SK-N-SH (cell line): Measurements from ENCODE around the gene LPP.

ENCODE experiments used
- ELF1 ChIP-seq: IDR thresholded peaks from 2 replicates; pipeline ENCODE4 v1.4.0; 2012
- JUND ChIP-seq: IDR thresholded peaks from 2 replicates; pipeline ENCODE4 v1.4.0; 2012
- MAX ChIP-seq: IDR thresholded peaks from 2 replicates; pipeline ENCODE4 v1.4.0; 2012; ENCODE audit warnings: low read depth
- RFX5 ChIP-seq: IDR thresholded peaks from 2 replicates; pipeline ENCODE4 v1.6.1; 2012; ENCODE audit warnings: mild to moderate bottlenecking, improper control_type of control experiment, low read length
- SIN3A ChIP-seq: IDR thresholded peaks from 2 replicates; pipeline ENCODE4 v1.6.1; 2012; ENCODE audit warnings: low read depth, mild to moderate bottlenecking, low read length, moderate library complexity, borderline replicate concordance
- SMC3 ChIP-seq: IDR thresholded peaks from 2 replicates; pipeline ENCODE4 v1.6.1; 2012; ENCODE audit warnings: low read depth, low read length, improper control_type of control experiment
- TF ChIP-seq, protein P1 (sequence below): fragments of 200-600 bp; sonication (generic); IDR thresholded peaks from 2 replicates; pipeline ENCODE4 v1.6.1; 2017; ENCODE audit warnings: antibody characterized with exemption, mild to moderate bottlenecking, moderate library complexity
- TF ChIP-seq, protein P2 (sequence below): IDR thresholded peaks from 2 replicates; pipeline ENCODE4 v1.4.0; 2012; ENCODE audit warnings: low read depth, borderline replicate concordance

DNA sequence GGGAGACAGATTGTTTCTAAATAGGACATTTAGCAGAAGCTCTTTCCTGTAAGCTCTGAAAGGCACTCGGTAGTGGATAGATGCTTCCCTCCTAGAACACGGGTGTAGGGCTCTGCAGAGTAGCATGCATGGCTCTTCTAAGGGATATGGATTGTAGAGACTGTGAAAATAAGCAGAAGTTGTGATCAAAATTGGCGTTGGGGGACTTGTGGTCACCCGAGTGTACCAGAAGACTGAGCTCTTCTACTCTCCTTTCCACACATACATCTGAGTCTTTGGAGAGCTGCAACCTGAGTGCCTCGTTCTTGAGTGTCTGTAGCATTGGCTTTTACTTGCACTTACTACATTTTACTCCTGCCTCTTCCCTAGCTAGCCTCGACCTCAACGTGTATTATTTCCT lies 197.7 kb downstream of the LPP start:
- TF ChIP-seq SIN3A (no peak), ELF1 (no peak), SMC3 (no peak), JUND (no peak), MAX (no peak), RFX5 (no peak)
- TF ChIP-seq, protein P1, sequence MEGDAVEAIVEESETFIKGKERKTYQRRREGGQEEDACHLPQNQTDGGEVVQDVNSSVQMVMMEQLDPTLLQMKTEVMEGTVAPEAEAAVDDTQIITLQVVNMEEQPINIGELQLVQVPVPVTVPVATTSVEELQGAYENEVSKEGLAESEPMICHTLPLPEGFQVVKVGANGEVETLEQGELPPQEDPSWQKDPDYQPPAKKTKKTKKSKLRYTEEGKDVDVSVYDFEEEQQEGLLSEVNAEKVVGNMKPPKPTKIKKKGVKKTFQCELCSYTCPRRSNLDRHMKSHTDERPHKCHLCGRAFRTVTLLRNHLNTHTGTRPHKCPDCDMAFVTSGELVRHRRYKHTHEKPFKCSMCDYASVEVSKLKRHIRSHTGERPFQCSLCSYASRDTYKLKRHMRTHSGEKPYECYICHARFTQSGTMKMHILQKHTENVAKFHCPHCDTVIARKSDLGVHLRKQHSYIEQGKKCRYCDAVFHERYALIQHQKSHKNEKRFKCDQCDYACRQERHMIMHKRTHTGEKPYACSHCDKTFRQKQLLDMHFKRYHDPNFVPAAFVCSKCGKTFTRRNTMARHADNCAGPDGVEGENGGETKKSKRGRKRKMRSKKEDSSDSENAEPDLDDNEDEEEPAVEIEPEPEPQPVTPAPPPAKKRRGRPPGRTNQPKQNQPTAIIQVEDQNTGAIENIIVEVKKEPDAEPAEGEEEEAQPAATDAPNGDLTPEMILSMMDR = no peak
- TF ChIP-seq, protein P2, sequence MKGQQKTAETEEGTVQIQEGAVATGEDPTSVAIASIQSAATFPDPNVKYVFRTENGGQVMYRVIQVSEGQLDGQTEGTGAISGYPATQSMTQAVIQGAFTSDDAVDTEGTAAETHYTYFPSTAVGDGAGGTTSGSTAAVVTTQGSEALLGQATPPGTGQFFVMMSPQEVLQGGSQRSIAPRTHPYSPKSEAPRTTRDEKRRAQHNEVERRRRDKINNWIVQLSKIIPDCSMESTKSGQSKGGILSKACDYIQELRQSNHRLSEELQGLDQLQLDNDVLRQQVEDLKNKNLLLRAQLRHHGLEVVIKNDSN = no peak
